Ureter (tissue), 1 donor: ENCODE measurements around the gene MPIG6B. TPM values are rescaled to one million over a fixed set of nuclear protein-coding genes. Genes with fewer than 3 reads are reported as not detected.

Experiments
- DNase-seq: peaks from one replicate; pipeline ENCODE4 v3.0.0-alpha.2; 2020; ENCODE audit warnings: low spot score
- total RNA-seq: library from RNA; stranded (reverse); gene quantifications from one replicate; pipeline ENCODE4 v1.2.4, GENCODE V29; 2023
- donor health status: DM: yes; HTN: yes; CAD: no.

MPIG6B gene
- total RNA-seq, 1 donor from 2014 or later: 0.26 TPM

DNA sequence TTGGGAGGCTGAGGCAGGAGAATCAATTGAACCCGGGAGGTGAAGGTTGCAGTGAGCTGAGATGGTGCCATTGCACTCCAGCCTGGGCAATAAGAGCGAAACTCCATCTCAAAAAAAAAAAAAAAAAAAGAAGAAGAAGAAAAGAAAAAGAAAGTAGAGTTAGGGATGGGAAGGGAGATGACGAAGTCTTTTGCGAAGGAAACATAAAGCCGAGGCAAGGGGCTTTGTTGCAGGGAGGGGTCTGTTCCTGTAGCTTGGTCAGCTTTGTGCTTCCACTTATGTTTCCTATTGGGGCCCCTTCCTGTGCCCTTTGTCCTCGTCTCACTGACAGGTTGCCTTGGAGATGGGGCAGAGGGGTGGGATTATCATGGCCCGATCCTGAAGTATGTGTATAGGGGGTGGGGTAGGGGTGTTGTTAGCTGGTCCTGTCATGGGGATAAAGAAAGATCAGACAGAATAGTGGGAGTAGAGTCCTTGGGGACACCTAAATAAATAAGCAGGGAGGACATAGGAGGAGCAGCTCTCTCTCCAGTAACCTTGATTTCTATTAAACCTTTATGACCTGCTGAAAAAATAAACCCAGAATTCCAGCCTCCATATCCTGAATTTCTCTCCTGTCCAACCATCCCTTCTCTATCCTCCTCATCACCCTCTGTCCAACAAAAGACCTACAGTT lies 14.3 kb downstream of the MPIG6B start:
- DNase-seq: no peak

DNA sequence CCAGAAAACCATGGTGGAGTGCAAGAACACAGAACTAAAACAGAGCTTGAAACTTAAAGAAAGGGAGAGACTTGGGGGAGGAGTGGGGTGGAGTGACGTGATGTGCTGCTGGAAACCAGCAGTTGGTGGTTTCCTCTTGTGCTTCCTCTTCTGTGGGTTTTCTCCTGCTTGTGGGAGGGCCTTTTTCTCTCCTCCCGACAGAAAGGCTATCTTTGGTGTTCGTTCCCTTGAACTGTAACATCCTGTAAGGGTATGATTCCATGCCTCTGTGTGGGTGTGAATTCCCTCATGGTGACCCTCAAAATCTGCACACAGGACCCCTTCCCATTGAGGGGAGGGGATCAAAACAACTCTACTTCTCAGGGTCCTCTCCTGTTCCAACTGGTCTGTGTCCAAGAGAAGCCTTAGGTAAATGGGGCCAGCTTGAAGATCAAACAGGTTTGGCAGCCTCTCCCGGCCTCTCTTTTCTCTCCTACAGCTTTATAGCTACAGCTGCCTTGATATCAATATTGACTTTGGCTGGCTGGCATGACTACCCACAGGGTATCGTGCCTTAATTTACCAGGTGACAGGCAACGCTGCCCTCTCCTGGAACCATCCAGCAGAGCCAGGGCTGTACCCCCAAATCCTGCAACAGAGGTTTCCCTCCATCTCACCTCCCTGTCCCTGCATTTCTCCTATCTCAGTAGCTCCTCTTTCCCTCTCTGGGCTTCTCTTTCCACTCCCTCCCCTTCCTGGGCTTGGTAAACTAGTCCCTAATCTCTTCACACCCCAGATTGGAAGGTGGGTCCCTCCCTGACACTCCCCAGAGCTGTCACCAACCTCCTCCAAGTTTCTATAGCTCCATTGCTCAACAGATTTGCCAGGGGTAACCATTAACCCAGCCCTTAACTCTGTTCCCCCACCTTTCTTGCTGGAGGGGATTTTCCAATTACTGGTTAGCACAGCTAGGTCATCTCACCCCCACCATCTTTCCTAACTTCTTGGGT lies 15.1 kb downstream of the MPIG6B start:
- peak; percentile 79 for DNase-seq

DNA sequence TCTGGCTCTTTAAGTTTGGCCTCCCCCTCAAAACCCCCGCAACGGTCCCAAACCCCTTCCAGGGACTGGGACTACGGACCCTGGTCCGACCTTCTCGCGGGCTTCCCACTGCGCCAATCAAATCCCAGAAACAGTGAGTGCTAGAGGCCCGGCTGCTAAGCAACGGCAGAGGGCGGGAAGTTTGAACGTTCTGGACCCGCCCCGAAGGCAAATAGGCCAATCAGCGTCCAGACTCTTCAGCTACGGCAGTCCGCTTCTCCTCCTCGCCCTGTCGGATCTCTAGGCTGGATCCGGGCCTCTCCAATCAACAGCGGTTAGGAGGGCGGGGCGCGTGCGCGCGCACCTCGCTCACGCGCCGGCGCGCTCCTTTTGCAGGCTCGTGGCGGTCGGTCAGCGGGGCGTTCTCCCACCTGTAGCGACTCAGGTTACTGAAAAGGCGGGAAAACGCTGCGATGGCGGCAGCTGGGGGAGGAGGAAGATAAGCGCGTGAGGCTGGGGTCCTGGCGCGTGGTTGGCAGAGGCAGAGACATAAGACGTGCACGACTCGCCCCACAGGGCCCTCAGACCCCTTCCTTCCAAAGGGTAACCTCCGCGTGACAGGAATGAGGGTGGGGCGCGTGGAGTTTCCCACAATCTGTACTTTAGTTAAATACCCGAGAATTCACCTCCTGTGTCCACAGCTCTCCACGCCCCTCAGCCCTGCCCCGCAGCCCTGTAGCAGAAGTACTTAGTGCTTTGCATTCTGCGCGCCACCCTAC lies 16.6 kb downstream of the MPIG6B start, which contains the start of gene MSH5:
Gene MSH5, plus strand, starts transcription at position 367 of the 758 bp plus-strand sequence. CDS start 462 bp downstream, outside the sequence.
- DNase-seq: peak; percentile 98

DNA sequence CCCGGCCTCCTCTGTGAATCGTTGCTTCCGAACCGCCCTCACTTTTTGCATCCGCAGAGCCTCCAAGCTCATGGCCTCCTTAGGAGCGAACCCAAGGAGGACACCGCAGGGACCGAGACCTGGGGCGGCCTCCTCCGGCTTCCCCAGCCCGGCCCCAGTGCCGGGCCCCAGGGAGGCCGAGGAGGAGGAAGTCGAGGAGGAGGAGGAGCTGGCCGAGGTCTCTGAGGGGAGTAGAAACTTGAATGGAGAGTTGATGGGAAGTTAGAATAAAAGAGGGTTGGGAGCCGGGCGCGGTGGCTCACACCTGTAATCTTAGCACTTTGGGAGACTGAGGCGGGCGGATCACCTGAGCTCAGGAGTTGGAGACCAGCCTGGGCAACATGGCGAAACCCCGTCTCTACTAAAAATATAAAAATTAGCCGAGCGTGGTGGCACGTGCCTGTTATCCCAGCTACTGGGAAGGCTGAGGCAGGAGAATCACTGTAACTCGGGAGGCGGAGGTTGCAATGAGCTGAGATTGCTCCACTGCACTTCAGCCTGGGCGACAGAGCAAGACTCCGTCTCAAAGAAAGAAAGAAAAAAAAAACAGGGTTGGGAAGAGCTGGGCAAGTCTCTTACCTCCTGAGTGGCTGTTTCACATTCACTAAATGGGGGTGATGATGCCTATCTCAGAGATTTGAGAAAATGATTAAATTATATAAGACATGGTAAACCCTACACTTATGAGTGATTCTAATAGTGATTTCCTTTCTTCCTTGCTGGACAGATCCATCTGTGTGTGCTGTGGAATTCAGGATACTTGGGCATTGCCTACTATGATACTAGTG lies 17.4 kb downstream of the MPIG6B start:
- no peak for DNase-seq

DNA sequence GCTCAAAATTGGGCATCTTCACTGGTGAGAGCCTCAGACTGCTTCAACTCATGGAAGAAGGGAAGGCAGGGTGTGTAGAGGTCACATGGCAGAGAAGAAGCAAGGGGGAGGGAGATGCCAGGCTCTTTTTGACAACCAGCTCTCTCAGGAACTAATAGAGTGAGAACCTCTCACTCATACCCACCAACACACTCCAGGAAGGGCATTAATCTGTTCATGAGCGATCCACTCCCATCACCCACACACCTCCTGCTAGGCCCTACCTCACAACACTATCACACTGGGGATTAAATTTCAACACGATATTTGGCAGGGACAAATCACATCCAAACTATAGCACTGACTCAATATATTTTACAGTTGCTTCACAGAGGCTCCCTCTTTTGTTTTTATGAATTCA lies 18.6 kb downstream of the MPIG6B start:
- no peak for DNase-seq

DNA sequence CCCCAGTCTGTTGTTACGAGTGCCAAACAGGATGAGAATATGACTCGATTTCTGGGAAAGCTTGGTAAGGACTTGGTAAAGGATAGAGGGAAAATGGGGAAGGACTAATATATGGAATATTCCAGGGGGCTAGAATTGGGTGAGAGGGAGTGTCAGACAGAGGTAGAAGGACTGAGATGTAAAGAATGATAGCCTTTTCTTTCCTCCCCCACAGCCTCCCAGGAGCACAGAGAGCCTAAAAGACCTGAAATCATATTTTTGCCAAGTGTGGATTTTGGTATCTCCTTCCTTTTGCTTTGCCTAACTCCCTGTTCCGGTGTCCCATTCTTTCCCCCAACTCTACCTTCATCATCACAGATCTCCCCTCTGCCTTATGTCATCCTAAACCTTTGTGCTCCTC lies 19.7 kb downstream of the MPIG6B start:
- DNase-seq: no peak

DNA sequence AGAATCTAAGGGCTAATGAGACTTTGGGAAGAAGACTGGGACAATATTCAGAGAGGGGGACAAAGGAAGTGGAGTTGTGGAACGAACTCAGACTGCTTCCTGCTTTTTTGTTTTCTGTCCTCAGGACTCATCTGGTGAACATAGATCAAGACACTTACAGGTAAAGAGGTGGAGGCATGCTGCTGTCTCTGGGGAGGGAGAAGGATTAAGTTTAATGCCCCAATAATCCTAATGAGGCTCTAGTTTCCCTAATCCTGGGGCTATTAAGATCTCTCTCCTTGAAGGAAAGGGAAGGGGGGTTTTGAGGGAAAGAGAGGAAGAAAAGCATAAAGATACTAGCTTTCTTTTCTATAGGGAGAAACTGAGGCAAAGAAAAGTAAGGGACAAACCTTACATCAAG lies 21.2 kb downstream of the MPIG6B start:
- DNase-seq: no peak

DNA sequence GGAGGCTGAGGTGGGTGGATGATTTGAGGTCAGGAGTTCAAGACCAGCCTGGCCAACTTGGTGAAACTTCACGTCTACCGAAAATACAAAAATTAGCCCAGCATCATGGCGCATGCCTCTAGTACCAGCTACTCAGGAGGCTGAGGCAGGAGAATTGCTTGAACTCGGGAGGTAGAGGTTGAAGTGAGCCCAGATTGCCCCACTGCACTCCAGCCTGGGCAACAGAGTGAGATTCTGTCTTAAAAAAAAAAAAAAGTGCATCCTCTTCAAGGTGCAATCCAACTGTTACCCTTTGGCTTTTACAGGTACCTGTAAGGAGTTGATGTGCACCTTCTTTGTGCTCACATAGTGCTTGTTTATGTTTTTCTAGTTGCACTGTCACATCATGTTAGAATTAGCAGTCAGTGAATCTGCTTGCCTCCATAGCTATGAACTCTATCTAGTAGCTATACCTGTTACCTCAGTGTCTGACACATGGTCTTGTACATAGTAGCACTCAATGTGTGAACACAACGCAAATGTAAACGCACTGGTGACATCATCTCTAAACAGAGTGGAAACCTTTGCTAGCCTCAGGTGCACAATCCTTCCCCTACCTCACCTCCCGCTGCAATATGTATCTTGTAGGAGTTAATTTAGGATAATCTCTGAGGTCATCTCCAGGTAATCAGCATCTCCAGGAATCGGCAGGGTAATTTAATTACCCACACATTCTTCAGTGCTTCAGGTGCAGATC lies 26.3 kb downstream of the MPIG6B start:
- DNase-seq: no peak

DNA sequence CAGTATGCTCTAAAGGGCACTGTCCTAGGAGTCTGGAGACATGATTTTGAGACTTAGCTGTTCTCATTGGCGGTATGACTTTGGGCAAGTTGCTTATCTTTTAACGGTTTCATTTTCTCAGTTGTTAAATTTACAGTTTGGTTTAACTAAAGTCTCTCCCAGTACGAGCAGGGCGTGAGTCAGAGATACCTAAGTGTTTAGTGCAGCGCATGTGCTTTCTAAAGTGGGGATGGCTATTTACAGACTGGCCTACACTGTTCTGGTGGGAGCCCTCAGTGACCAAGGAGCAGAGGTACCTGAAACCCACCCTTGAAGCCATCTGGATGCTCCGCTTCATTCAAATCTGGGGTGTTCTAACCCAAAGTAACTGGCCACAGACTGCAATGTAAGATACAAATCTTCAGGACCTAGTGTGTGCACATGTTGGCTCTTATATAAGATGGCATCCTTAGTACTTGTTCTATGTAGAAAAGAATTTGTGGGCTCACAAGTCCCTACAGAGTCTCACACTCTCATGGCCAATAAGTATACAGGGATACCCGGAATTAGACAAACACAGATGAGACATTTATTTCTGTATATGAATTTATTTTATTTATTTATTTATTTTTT lies 27.3 kb downstream of the MPIG6B start:
- no peak for DNase-seq

DNA sequence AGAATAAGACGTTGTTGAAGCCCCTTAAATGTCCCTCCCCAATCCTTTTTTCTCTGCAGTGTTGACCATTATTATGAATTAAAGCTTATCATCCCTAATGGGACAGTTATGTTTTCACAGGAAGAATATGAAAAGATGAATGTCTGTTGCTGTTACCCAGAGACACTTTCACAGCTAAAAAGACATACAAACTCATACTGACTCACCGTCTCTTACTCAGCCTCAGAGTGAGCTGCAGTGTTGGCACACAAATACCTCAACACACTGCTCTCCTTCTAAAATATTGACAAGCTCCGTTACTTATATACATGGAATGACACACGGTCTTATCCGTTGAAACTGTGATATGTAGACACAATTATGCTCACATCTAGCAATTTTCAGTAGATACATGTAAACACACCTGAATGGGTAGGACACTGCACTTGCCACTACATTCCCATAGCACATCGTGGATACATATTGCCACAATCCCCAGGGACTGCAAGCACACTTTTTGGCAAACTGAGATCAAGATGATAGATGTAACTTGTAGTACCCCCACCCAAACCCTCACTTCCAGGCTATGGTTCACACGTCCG lies 29.7 kb downstream of the MPIG6B start:
- DNase-seq: no peak

DNA sequence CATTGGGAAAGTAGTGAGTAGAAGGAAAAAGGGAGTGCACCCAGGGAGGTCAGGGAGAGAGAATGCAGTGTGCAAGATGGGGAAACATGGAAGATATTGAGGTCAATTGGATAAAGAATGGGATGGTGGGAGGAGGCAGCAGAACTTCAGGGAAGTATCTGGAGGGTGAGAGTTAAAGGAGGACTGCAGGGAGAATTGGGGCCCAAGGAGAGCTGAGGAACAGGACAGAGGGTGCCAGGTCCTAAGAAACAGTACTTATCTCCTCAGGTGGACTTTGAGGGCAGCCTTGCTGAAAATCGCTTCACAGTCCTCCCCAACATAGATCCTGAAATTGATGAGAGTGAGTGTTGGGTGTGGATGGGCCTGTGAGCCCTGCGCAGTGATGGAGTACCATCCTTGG lies 35.1 kb downstream of the MPIG6B start:
- DNase-seq: no peak

DNA sequence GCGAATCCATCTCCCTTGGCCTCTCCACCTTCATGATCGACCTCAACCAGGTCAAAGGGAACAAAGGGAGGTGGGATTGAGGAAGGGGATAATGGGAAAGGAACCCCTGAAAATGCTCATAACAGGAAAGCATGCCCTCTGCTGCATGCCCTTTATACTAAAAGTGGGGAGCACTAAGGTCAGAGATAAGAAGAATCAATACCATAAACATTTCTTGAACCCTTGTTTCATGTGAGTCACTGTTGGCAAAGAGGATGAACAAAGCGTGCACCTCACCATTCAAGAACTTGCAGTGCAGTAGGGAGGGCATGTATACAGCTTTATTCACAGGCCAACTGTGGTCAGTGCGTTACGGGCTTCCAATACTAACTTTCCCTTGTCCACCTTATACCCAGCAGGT lies 37.6 kb downstream of the MPIG6B start:
- DNase-seq: no peak

DNA sequence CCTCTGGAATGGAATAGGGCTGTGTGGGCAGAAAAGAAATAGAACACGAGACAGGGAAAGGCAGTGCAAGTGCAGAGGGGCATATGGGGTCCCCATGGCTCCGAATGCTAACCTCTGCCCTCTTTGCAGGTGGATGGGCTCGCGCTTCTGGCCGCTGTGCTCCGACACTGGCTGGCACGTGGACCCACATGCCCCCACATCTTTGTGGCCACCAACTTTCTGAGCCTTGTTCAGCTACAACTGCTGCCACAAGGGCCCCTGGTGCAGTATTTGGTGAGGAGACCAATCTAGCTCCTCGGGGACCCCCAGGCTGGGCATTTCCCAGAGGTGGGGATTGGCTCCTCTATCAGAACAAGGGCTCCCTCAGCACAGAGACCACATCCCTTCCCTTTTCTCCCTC lies 38.2 kb downstream of the MPIG6B start:
- DNase-seq: no peak

DNA sequence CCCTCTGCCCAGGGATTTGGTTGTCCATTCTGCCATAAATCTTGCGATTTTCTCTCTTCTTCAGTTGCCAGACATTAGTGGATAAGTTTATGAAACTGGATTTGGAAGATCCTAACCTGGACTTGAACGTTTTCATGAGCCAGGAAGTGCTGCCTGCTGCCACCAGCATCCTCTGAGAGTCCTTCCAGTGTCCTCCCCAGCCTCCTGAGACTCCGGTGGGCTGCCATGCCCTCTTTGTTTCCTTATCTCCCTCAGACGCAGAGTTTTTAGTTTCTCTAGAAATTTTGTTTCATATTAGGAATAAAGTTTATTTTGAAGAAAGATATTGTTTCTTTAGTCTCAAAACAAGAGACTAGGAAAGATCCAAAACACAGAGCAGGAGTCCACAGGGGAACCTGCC lies 39.2 kb downstream of the MPIG6B start, which contains the start of gene SAPCD1:
Gene SAPCD1, plus strand, starts transcription at position 301 of the 400 bp plus-strand sequence. CDS start 399 bp downstream, outside the sequence.
- no peak for DNase-seq

DNA sequence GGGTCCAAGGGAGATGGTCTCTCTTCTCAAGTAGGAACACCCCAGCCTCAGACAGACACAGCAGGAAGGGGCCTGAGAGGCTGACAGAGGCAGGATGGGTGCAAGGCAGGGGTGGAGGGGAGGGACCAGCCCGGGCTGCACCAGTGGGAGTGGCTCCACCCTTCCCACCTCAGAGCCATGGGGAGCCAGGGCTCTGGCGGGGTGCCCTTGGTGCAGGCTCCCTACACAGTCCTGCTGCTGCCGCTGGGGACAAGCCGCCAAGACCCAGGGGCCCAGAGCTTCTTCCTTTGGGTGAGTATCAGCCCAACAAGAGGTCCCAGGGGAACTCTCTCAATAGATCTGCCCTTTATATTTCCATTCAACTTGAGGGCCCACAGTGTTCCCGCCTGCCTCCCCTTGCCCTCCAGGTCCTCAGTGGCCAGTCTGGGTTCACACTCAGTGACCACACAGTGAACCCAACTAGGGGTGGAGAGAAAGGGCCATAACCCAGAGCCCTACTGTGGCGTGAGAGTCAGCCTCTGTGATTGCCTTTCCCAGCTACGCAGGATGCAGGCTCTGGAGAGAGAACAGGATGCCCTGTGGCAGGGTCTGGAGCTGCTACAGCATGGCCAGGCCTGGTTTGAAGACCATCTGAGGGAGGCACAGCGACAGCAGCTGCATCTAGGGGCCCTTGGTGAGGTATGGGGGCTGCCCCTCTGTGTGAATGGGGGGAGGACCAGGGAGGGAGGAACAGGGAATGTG lies 39.9 kb downstream of the MPIG6B start:
- no peak for DNase-seq

DNA sequence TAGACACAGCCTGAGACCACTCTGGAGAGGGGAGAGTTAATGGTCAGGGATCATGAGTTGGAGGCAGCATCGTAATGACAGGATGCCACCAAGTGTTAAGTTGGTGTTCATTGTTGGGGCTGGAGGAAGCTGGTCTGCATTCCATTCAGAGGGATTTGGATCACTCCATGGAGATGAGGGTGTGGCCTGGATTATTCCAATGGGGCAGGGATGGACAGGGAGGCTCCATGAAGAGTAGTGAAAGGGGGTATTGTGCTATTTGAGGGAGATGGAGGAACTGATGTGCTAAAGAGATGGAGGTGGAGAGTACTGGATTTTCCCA lies 40.4 kb downstream of the MPIG6B start:
- DNase-seq: no peak

DNA sequence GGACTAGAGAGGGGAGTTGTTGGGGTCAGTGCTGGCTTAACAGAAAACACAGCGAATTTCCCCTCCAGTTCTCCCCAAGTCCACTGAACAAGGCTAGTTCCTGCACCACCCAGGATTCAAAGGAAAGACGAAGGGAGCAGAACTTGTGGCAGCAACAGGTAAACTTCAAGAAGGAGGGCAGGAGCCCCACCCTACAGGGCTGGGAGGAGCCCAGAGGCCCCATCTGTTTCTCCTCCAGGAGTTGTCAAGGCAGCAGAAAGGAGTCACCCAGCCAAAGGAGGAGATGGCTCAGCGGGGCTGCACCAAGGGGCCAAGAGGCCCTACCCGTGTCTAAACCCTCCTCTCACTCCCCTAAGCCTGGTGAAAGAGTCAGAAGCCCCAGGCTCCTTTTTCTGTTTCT lies 41.0 kb downstream of the MPIG6B start:
- no peak for DNase-seq

DNA sequence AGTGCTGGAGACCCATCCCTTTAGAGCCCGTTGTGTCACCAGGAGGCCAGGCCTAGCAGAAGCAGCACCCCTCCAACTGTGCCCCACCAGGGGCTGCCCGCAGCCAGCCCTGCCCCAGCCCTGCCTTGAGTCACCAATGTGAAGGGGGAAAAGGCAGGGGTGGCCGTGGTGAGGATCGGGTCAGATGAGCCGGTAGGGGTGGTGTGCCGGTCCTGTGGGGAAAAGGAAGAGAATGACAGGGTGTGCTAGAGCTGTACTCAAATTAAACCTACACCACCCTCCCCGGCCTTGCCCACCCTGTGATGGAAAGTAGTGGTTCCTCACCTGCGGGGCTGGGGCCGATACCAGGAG lies 42.4 kb downstream of the MPIG6B start:
- no peak for DNase-seq
